T-helper 2 cell treated with Interferon-gamma antibody and Interleukin-4, amounts not matched to agents 100 ng/mL and 5 ng/mL, for 36 hours (primary cell): ENCODE results near the gene CYP2F1. TPM values are rescaled to one million over a fixed set of nuclear protein-coding genes. Genes with fewer than 3 reads are reported as not detected.
"Not testable (repeated sequence)": the region's sequence is repeated elsewhere in the genome, so short reads cannot be mapped to it uniquely, and the experiment has no call there.

Experiments
- intact Hi-C: fragments of 100-400 bp; cut with micrococcal nuclease; formaldehyde crosslinking; loops from one replicate; pipeline ENCODE4 v1.15.1; 2023
- total RNA-seq: library from RNA; stranded (reverse); gene quantifications from 2 replicates; pipeline ENCODE4 v1.2.3, GENCODE V29; 2022

The CYP2F1 gene
- total RNA-seq, 1 donor from 2014 or later, result not detected

- intact Hi-C loops, result loop anchor here (1.0 to 5.0 kb wide), 2 partner anchors 18 to 181 kb away; no protein-coding TSS in a partner anchor
These were observed 12.6 kb downstream of the CYP2F1 start for GRCh38 chr19:41126765-41127203.

GRCh38 chr19:41127362-41127761, 13.1 kb downstream of the CYP2F1 start:
- intact Hi-C loops, result loop anchor here (5.0 kb wide), 1 partner anchor 180 kb away; no protein-coding TSS in a partner anchor

GRCh38 chr19:41127801-41128300, 13.6 kb downstream of the CYP2F1 start:
- intact Hi-C loops, result loop anchor here (5.0 kb wide), 1 partner anchor 179 kb away; no protein-coding TSS in a partner anchor

- intact Hi-C loops, result loop anchor here (5.0 kb wide), 1 partner anchor 179 kb away; no protein-coding TSS in a partner anchor
These were observed 14.5 kb downstream of the CYP2F1 start for GRCh38 chr19:41128692-41129091.

- intact Hi-C loops, result no loop called here
These were observed 17.0 kb downstream of the CYP2F1 start for GRCh38 chr19:41131186-41131585.

GRCh38 chr19:41133260-41133659, 19.0 kb downstream of the CYP2F1 start:
- intact Hi-C loops, result no loop called here

- intact Hi-C loops, result no loop called here
These were observed 20.4 kb downstream of the CYP2F1 start for GRCh38 chr19:41134616-41135015.

- intact Hi-C loops, result not testable (repeated sequence)
These were observed 21.5 kb downstream of the CYP2F1 start for GRCh38 chr19:41135390-41136384.

- intact Hi-C loops, result no loop called here
These were observed 22.6 kb downstream of the CYP2F1 start for GRCh38 chr19:41136636-41137455.

- intact Hi-C loops, result loop anchor here (1.0 to 10.0 kb wide), 5 partner anchors 18 to 482 kb away; partner anchors contain the start of gene HNRNPUL1
These were observed 30.2 kb downstream of the CYP2F1 start for GRCh38 chr19:41144403-41144802.

- intact Hi-C loops, result loop anchor here (10.0 kb wide), 1 partner anchor 115 kb away; the partner anchor contains the start of gene HNRNPUL1
These were observed 35.6 kb downstream of the CYP2F1 start for GRCh38 chr19:41149831-41150230.

- intact Hi-C loops, result not testable (repeated sequence)
These were observed 36.8 kb downstream of the CYP2F1 start for GRCh38 chr19:41150986-41151385.

- intact Hi-C loops, result no loop called here
These were observed 39.8 kb downstream of the CYP2F1 start for GRCh38 chr19:41154060-41154459.

GRCh38 chr19:41156207-41156606, 42.0 kb downstream of the CYP2F1 start:
- intact Hi-C loops, result no loop called here

- intact Hi-C loops, result no loop called here
These were observed 45.6 kb downstream of the CYP2F1 start for GRCh38 chr19:41159881-41160280.

- intact Hi-C loops, result no loop called here
These were observed 47.7 kb downstream of the CYP2F1 start for GRCh38 chr19:41161903-41162302.

GRCh38 chr19:41166944-41167804, 52.9 kb downstream of the CYP2F1 start:
- intact Hi-C loops, result no loop called here

- intact Hi-C loops, result no loop called here
These were observed 58.3 kb downstream of the CYP2F1 start for GRCh38 chr19:41172297-41173164.

- intact Hi-C loops, result no loop called here
These were observed 60.2 kb downstream of the CYP2F1 start for GRCh38 chr19:41174297-41174928.
